RWPE2 (cell line): ENCODE measurements around the gene CX3CL1.

Experiments
- ATAC-seq: fragments of 200-7000 bp; cut with Tn5 transposase; 3 replicates; pipeline ENCODE4 v1.9.1; 2021; ENCODE audit warnings: low read depth
- DNase-seq: peaks from one replicate; pipeline ENCODE4 v3.0.0-alpha.2; 2020; ENCODE audit warnings: low spot score
- H3K27ac ChIP-seq: fragments of 450-650 bp; 2 replicates; pipeline ENCODE4 v1.5.1; 2017; ENCODE audit warnings: mild to moderate bottlenecking; ENCODE audit not compliant: poor library complexity, severe bottlenecking
- H3K27me3 ChIP-seq: fragments of 250-450 bp; sonication (Bioruptor Pico); 2 replicates; pipeline ENCODE4 v1.5.1; 2021; ENCODE audit warnings: mild to moderate bottlenecking, moderate library complexity; ENCODE audit not compliant: insufficient read depth, poor library complexity, severe bottlenecking
- H3K36me3 ChIP-seq: fragments of 250-450 bp; sonication (Bioruptor Pico); 2 replicates; pipeline ENCODE4 v1.5.1; 2020; ENCODE audit warnings: low read depth, mild to moderate bottlenecking, moderate library complexity
- H3K4me1 ChIP-seq: fragments of 250-450 bp; sonication (Bioruptor Pico); 2 replicates; pipeline ENCODE4 v1.5.1; 2021; ENCODE audit warnings: mild to moderate bottlenecking, moderate library complexity; ENCODE audit not compliant: insufficient read depth, poor library complexity, severe bottlenecking
- H3K4me3 ChIP-seq: fragments of 250-450 bp; sonication (Bioruptor Pico); 2 replicates; pipeline ENCODE4 v1.5.1; 2021; ENCODE audit warnings: mild to moderate bottlenecking, moderate library complexity; ENCODE audit not compliant: severe bottlenecking
- H3K9me3 ChIP-seq: fragments of 250-450 bp; sonication (Bioruptor Pico); 2 replicates; pipeline ENCODE4 v1.5.1; 2021; ENCODE audit warnings: mild to moderate bottlenecking, moderate library complexity; ENCODE audit not compliant: severe bottlenecking
- TF ChIP-seq, protein P1 (sequence below): fragments of 450-650 bp; IDR thresholded peaks from one replicate; pipeline ENCODE4 v1.5.1; 2017; ENCODE audit warnings: mild to moderate bottlenecking, moderate library complexity; ENCODE audit not compliant: poor library complexity, severe bottlenecking

CX3CL1 gene

DNA sequence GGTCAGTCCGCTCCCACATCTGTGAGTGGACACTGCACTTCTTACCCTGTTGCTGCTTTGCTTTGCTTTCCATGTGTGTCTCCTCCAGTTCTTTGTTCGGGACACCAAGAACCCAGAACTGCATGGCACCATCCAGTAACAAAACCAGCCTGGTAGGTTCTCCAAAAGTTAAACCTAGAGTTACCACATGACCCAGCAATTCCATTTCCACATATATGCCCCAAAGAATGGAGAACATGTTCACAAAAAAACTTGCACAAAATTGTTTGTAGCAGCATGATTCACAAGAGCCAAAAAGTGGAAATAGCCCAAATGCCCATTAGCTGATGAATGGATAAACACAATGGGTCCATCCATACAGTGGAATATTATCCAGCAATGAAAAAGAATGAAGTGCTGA, 24.0 kb upstream of the CX3CL1 start:
- TF ChIP-seq, protein P1, sequence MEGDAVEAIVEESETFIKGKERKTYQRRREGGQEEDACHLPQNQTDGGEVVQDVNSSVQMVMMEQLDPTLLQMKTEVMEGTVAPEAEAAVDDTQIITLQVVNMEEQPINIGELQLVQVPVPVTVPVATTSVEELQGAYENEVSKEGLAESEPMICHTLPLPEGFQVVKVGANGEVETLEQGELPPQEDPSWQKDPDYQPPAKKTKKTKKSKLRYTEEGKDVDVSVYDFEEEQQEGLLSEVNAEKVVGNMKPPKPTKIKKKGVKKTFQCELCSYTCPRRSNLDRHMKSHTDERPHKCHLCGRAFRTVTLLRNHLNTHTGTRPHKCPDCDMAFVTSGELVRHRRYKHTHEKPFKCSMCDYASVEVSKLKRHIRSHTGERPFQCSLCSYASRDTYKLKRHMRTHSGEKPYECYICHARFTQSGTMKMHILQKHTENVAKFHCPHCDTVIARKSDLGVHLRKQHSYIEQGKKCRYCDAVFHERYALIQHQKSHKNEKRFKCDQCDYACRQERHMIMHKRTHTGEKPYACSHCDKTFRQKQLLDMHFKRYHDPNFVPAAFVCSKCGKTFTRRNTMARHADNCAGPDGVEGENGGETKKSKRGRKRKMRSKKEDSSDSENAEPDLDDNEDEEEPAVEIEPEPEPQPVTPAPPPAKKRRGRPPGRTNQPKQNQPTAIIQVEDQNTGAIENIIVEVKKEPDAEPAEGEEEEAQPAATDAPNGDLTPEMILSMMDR = no peak
- no peaks in the 10 kb centered on the region for H3K4me1 ChIP-seq
- no peak for ATAC-seq
- DNase-seq = no peak
- H3K27ac ChIP-seq = no peak overlapping the region
- H3K27me3 ChIP-seq = no peaks in the 10 kb centered on the region
- H3K4me3 ChIP-seq = no peak overlapping the region
- H3K36me3 ChIP-seq = no peaks in the 10 kb centered on the region
- peaks cover 4% of the 10 kb centered on the region for H3K9me3 ChIP-seq

DNA sequence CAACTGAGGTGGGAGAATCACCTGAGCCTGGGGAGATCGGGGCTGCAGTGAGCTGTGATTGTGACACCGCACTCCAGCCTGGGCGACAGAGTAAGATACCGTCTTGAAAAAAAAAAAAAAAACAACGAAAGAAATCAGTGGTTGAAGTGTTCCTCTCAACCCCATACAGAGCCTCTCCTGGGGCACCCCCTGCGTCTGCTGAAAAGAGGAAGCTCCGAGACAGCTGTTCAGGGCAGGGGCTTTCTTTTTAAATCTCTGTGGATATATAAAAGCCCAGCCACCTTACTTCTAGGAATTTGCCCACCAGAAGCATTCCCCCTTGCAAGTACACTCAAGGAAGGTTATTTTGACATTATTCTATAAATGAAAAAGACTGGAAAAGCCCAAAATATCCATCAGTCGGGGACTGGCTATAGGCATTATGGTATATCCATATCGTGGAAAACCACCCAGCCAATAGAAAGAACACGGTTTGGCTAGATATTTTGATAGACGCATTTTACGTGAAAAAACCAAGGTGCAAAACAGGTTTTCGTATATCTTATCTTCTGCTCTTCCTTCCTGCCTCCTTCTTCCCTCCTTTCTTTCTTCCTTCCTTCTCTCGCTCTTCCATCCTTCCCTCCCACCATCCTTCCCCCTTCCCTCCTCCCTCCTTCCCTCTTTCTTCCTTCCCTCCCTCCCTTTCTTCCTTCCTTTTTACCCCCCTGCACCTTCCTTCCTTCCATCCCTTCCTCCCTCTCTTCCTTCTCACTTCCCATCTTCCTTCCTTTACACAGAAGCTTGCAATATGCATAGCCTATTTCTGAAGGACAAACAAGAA, 22.9 kb upstream of the CX3CL1 start:
- ATAC-seq = no peak
- H3K9me3 ChIP-seq = peaks cover 4% of the 10 kb centered on the region
- no peak overlapping the region for H3K27ac ChIP-seq
- TF ChIP-seq, protein P1 = no peak
- no peaks in the 10 kb centered on the region for H3K27me3 ChIP-seq
- H3K36me3 ChIP-seq = no peaks in the 10 kb centered on the region
- no peaks in the 10 kb centered on the region for H3K4me1 ChIP-seq
- no peak for DNase-seq
- no peak overlapping the region for H3K4me3 ChIP-seq

DNA sequence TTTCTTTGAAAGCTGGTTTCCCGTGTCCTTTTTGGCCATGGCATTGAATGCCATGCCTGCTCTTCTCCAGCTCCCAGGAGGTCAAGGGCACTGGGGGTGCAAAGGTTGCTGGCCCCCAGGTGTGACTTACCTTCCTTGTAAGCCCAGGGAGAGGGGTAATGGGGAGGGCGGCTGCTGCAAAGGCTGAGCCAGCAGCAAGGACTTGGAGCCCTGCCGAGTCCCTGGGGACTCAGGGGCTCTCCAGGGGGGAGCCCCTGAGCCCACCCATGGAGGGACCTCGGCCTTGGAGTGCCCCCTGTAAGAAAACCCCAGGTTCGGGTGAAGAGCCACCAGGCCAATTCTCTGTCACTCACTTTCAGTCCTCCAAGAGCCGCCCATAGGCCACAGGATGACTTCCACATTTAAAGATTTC, 19.6 kb upstream of the CX3CL1 start:
- H3K27me3 ChIP-seq = no peaks in the 10 kb centered on the region
- H3K4me3 ChIP-seq = no peak overlapping the region
- DNase-seq (no peak), ATAC-seq (no peak)
- no peaks in the 10 kb centered on the region for H3K36me3 ChIP-seq
- H3K9me3 ChIP-seq = no peaks in the 10 kb centered on the region
- H3K4me1 ChIP-seq = no peaks in the 10 kb centered on the region
- TF ChIP-seq, protein P1 = no peak
- no peak overlapping the region for H3K27ac ChIP-seq

DNA sequence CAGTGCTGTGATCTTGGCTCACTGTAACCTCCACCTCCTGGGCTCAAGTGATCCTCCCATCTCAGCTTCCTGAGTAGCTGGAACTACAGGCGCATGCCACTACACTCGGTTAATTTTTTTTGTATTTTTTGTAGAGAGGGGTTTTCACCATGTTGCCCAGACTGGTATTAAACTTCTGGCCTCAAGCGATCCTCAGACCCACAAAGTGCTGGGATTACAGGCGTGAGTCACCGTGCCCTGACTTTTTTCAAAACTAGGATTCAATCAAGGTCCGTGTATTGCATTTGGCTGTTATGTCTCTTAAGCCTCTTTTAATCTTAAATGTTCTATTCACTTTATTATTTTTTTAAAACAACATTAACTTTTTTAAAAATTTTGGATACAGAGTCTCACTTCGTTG, 18.0 kb upstream of the CX3CL1 start:
- ATAC-seq (no peak), DNase-seq (no peak)
- Histone ChIP-seq H3K27me3 (no peaks in the 10 kb centered on the region), H3K9me3 (no peaks in the 10 kb centered on the region), H3K27ac (no peak overlapping the region), H3K4me3 (no peak overlapping the region), H3K4me1 (peaks cover 5% of the 10 kb centered on the region), H3K36me3 (no peaks in the 10 kb centered on the region)
- TF ChIP-seq, protein P1 = no peak

DNA sequence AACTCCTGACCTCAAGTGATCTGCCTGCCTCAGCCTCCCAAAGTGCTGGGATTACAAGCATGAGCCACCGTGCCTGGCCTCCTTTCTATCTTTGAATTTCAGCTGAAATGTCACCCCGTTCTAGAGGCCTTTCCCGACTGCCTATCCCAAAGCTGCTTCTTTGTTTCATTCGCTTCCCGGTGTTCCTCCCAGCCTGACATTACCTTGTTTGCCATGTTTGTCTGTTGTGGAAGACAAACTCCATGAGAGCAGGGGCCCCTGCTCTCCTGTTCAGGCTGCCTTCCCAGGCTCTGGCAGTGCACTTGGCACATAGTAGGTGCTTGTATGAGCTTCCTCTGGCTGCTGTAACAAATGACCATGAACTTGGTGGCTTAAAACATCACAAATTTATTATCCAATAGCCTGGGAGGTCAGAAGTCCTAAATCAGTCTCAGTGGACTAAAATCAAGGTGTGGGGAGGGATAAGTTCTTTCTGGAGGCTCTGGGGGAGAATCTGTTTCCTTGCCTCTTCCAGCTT, 16.3 kb upstream of the CX3CL1 start:
- Histone ChIP-seq H3K27me3 (no peaks in the 10 kb centered on the region), H3K4me1 (peaks cover 5% of the 10 kb centered on the region)
- TF ChIP-seq, protein P1 = no peak

More for the DNA sequence above, 16.3 kb upstream of the CX3CL1 start:
- Histone ChIP-seq H3K4me3 (no peak overlapping the region), H3K27ac (no peak overlapping the region), H3K9me3 (no peaks in the 10 kb centered on the region), H3K36me3 (no peaks in the 10 kb centered on the region)
- no peak for DNase-seq
- no peak for ATAC-seq
